CD14-positive monocyte (primary cell): Measurements from ENCODE around the gene FBXL16. TPM values are rescaled to one million over a fixed set of nuclear protein-coding genes. Genes with fewer than 3 reads are reported as not detected.

Source experiments
- DNase-seq, 3 donors: peaks; one replicate each; pipeline ENCODE4 v3.0.0-alpha.2; 2011 to 2022
- H2AFZ ChIP-seq: 2 replicates; pipeline ENCODE4 v1.6.0; 2012; ENCODE audit warnings: mild to moderate bottlenecking, low read depth, low read length, inconsistent platforms; ENCODE audit not compliant: insufficient read depth, poor library complexity, severe bottlenecking
- H3K27ac ChIP-seq, 2 donors: 1 replicate in 1 of 2; 2 replicates in 1 of 2; pipeline ENCODE4 v1.5.1; 2012 to 2013; ENCODE audit warnings: low read length in 2 of 2, control low read depth in 1 of 2, inconsistent platforms in 1 of 2, low read depth in 1 of 2, mild to moderate bottlenecking in 1 of 2
- H3K27me3 ChIP-seq, 2 donors: one replicate each; pipeline versions ENCODE4 v1.6.0 to v1.6.1; 2011 to 2013; ENCODE audit warnings: low read length in 2 of 2; ENCODE audit not compliant: control insufficient read depth in 2 of 2, insufficient read depth in 2 of 2
- H3K36me3 ChIP-seq, 2 donors: replicated peaks in 1 of 2; 1 replicate in 1 of 2; 2 replicates in 1 of 2; pipeline versions ENCODE4 v1.5.1 to v1.6.1; 2012 to 2013; ENCODE audit warnings: low read length in 2 of 2, control low read depth in 1 of 2, inconsistent platforms in 1 of 2, mild to moderate bottlenecking in 1 of 2; ENCODE audit not compliant: insufficient read depth in 2 of 2, control insufficient read depth in 1 of 2
- H3K4me1 ChIP-seq, 2 donors: 1 replicate in 1 of 2; 2 replicates in 1 of 2; pipeline versions ENCODE4 v1.5.1 to v1.6.1; 2012 to 2013; ENCODE audit warnings: low read length in 2 of 2, control low read depth in 1 of 2, inconsistent platforms in 1 of 2, mild to moderate bottlenecking in 1 of 2, moderate library complexity in 1 of 2; ENCODE audit not compliant: insufficient read depth in 2 of 2, control insufficient read depth in 1 of 2
- H3K4me2 ChIP-seq: replicated peaks from 2 replicates; pipeline ENCODE3; 2012; ENCODE audit warnings: low read length, moderate library complexity, mild to moderate bottlenecking; ENCODE audit not compliant: poor library complexity, severe bottlenecking; ENCODE audit errors: extremely low read depth
- H3K4me3 ChIP-seq, 3 experiments: fragments of 200-600 bp in 1 of 3; sonication (generic) in 1 of 3; replicated peaks in 1 of 3; 1 replicate in 2 of 3; 2 replicates in 1 of 3; pipeline ENCODE4 v1.5.1; 2011 to 2013; ENCODE audit warnings: low read length in 3 of 3, mild to moderate bottlenecking in 3 of 3, control low read depth in 2 of 3, low read depth in 2 of 3, inconsistent platforms in 1 of 3, moderate library complexity in 1 of 3
- H3K79me2 ChIP-seq: 2 replicates; pipeline ENCODE4 v1.6.0; 2012; ENCODE audit warnings: mild to moderate bottlenecking, control low read depth, inconsistent platforms, low read length, moderate library complexity; ENCODE audit not compliant: insufficient read depth
- H3K9ac ChIP-seq: 2 replicates; pipeline ENCODE4 v1.6.0; 2017; ENCODE audit warnings: low read length, mild to moderate bottlenecking; ENCODE audit not compliant: insufficient read depth, poor library complexity, severe bottlenecking
- H3K9me3 ChIP-seq, 2 donors: replicated peaks in 1 of 2; 1 replicate in 1 of 2; 2 replicates in 1 of 2; pipeline versions ENCODE4 v1.5.1 to v1.6.1; 2012 to 2013; ENCODE audit warnings: low read length in 2 of 2, control low read depth in 1 of 2; ENCODE audit not compliant: control insufficient read depth in 1 of 2, insufficient read depth in 1 of 2
- H4K20me1 ChIP-seq: 2 replicates; pipeline ENCODE4 v1.6.0; 2012; ENCODE audit warnings: mild to moderate bottlenecking, low read length, control low read depth, moderate library complexity; ENCODE audit not compliant: insufficient read depth
- H3K27ac Mint-ChIP-seq, 7 donors: one replicate each; pipeline ENCODE4 v1.8.0; 2020; ENCODE audit warnings: mild to moderate bottlenecking in 7 of 7, mixed read lengths in 7 of 7, moderate library complexity in 6 of 7, inconsistent platforms in 2 of 7
- H3K27me3 Mint-ChIP-seq, 3 donors: one replicate each; pipeline ENCODE4 v1.8.0; 2021 to 2022; ENCODE audit warnings: low read depth in 3 of 3, mild to moderate bottlenecking in 3 of 3, mixed read lengths in 3 of 3, moderate library complexity in 3 of 3, inconsistent platforms in 1 of 3
- H3K36me3 Mint-ChIP-seq, 2 donors: one replicate each; pipeline ENCODE4 v1.8.0; 2020; ENCODE audit warnings: mixed read lengths in 2 of 2, inconsistent platforms in 1 of 2, mild to moderate bottlenecking in 1 of 2
- H3K4me1 Mint-ChIP-seq: one replicate; pipeline ENCODE4 v1.8.0; 2020; ENCODE audit warnings: mild to moderate bottlenecking, mixed read lengths
- H3K4me3 Mint-ChIP-seq, 2 donors: one replicate each; pipeline ENCODE4 v1.8.0; 2020; ENCODE audit warnings: mild to moderate bottlenecking in 2 of 2, mixed read lengths in 2 of 2, moderate library complexity in 1 of 2
- H3K9me3 Mint-ChIP-seq, 7 donors: one replicate each; pipeline ENCODE4 v1.8.0; 2020 to 2022; ENCODE audit warnings: mixed read lengths in 7 of 7, mild to moderate bottlenecking in 6 of 7, moderate library complexity in 6 of 7, inconsistent platforms in 2 of 7
- CTCF ChIP-seq: fragments of 200-600 bp; IDR thresholded peaks from one replicate; pipeline ENCODE4 v1.8.0; 2022; ENCODE audit warnings: antibody characterized with exemption, mild to moderate bottlenecking
- WGBS: methylation state at CpG from one replicate; pipeline ENCODE4 v1.1.5; 2013; ENCODE audit warnings: missing lambda C conversion rate; ENCODE audit not compliant: insufficient coverage; 5-methylcytosine and 5-hydroxymethylcytosine counted together
- intact Hi-C, 2 donors: fragments of 100-400 bp; cut with micrococcal nuclease; formaldehyde crosslinking; loops; one replicate each; pipeline versions ENCODE4 v1.15.0 to v1.15.1; 2023
- polyA plus RNA-seq, 3 donors: library from polyadenylated mRNA; depleted of rRNA in 1 of 3; unstranded in 2 of 3; stranded (reverse) in 1 of 3; fragments of 300-500 nt in 2 of 3; fragments of >200 nt in 1 of 3; fragmentation: Illumina TruSeq in 2 of 3; gene quantifications; 1 replicate in 2 of 3; 2 replicates in 1 of 3; pipeline ENCODE4 v1.2.3, GENCODE V29; 2012 to 2021

The FBXL16 gene
- polyA plus RNA-seq, 3 donors = 0.28 to 1.0 (median 0.49) TPM

- Mint-ChIP-seq H3K27ac (no peak overlapping the region), H3K36me3 (peaks cover 20 to 30% of the 10 kb centered on the region in 2 donors), H3K27me3 (peaks cover 21 to 38% (median 23%) of the 10 kb centered on the region in 3 donors), H3K4me3 (peak overlapping the region in 1 of 2 donors; percentile 78), H3K4me1 (peaks cover 14% of the 10 kb centered on the region), H3K9me3 (peaks cover 0 to 5% (median 0%) of the 10 kb centered on the region in 7 donors)
- no peak overlapping the region for H2AFZ ChIP-seq
- H4K20me1 ChIP-seq = peaks cover 41% of the 10 kb centered on the region
- peaks cover 3 to 30% of the 10 kb centered on the region in 2 donors for H3K27me3 ChIP-seq
- H3K36me3 ChIP-seq = peaks cover 29 to 32% of the 10 kb centered on the region in 2 donors
- H3K4me1 ChIP-seq = peaks cover 17 to 29% of the 10 kb centered on the region in 2 donors
- intact Hi-C loops = no loop called here
- H3K79me2 ChIP-seq = peaks cover 7% of the 10 kb centered on the region
- no peak overlapping the region for H3K9ac ChIP-seq
- no peak overlapping the region for H3K27ac ChIP-seq
- DNase-seq = no peak
- WGBS = 81% methylated on average over 14 of the region's 25 CpGs
- no peak overlapping the region for H3K4me3 ChIP-seq
- no peaks in the 10 kb centered on the region for H3K9me3 ChIP-seq
- TF ChIP-seq CTCF = no peak
- H3K4me2 ChIP-seq = peak overlapping the region; percentile 50
These were observed 29.6 kb downstream of the FBXL16 start for GRCh38 chr16:675884-676564.

- peaks cover 42% of the 10 kb centered on the region for H4K20me1 ChIP-seq
- no peak within 1 kb of the TSS for H3K9ac ChIP-seq
- Mint-ChIP-seq H3K27ac (no peak within 1 kb of the TSS), H3K9me3 (peaks cover 0 to 5% (median 0%) of the 10 kb centered on the region in 7 donors), H3K4me3 (peak within 1 kb of the TSS; percentile 27 to 78), H3K4me1 (peaks cover 12% of the 10 kb centered on the region), H3K36me3 (peaks cover 25 to 38% of the 10 kb centered on the region in 2 donors), H3K27me3 (peaks cover 21 to 38% (median 23%) of the 10 kb centered on the region in 3 donors)
- TF ChIP-seq CTCF = no peak
- H3K79me2 ChIP-seq = peaks cover 1% of the 10 kb centered on the region
- peak within 1 kb of the TSS; percentile 50 for H3K4me2 ChIP-seq
- H3K27ac ChIP-seq = no peak within 1 kb of the TSS
- intact Hi-C loops = no loop called here
- H3K27me3 ChIP-seq = peaks cover 3 to 30% of the 10 kb centered on the region in 2 donors
- H3K9me3 ChIP-seq = no peaks in the 10 kb centered on the region
- no peak for DNase-seq
- peaks cover 37 to 40% of the 10 kb centered on the region in 2 donors for H3K36me3 ChIP-seq
- peak within 1 kb of the TSS in 1 of 3 experiments; percentile 39 for H3K4me3 ChIP-seq
- no peak within 1 kb of the TSS for H2AFZ ChIP-seq
- 4% methylated on average over 69 of the region's 73 CpGs for WGBS
- H3K4me1 ChIP-seq = peaks cover 13 to 22% of the 10 kb centered on the region in 2 donors
These were observed 30.4 kb downstream of the FBXL16 start, which contains the start of gene RHBDL1 for GRCh38 chr16:674968-675883. Gene RHBDL1 (plus strand): TSS chr16:675671. CDS start chr16:675791, 120 bp downstream.
